ENCODE results near the gene DPEP2. TPM values are rescaled to one million over a fixed set of nuclear protein-coding genes. Genes with fewer than 3 reads are reported as not detected.
"Not testable (repeated sequence)": the region's sequence is repeated elsewhere in the genome, so short reads cannot be mapped to it uniquely, and the experiment has no call there.

The DPEP2 gene
- total and polyA plus RNA-seq, 2 donors = 5.6 to 19.0 TPM

GRCh38 chr16:67986949-67987348, 12.3 kb downstream of the DPEP2 start:
- H3K27me3 ChIP-seq (ENCODE audit: control insufficient read depth in 2 of 2, insufficient read depth in 1 of 2, low read length in 1 of 2) = no peaks in the 10 kb centered on the region
- DNase-seq (ENCODE audit: low read depth in 6 of 9, low spot score in 9 of 9) = no peak
- peaks cover 7 to 19% of the 10 kb centered on the region in 2 donors for H3K4me1 ChIP-seq (ENCODE audit: control insufficient read depth in 2 of 2, insufficient read depth in 2 of 2, low read length in 2 of 2)
- no peak overlapping the region for H3K27ac ChIP-seq (ENCODE audit: low read depth in 1 of 2, low read length in 1 of 2)
- H3K4me3 ChIP-seq (ENCODE audit: low read length in 2 of 2) = no peak overlapping the region
- H3K9me3 ChIP-seq (ENCODE audit: control insufficient read depth in 2 of 2, insufficient read depth in 1 of 2, low read length in 1 of 2) = peaks cover 0 to 4% of the 10 kb centered on the region in 2 donors
- WGBS = 95% methylated on average over 5 of the region's 5 CpGs
- no peaks in the 10 kb centered on the region for H3K36me3 ChIP-seq (ENCODE audit: control insufficient read depth in 2 of 2, insufficient read depth in 2 of 2, low read length in 1 of 2)

- Histone ChIP-seq H3K27ac (ENCODE audit: low read depth in 1 of 2, low read length in 1 of 2) (no peak overlapping the region), H3K4me1 (ENCODE audit: control insufficient read depth in 2 of 2, insufficient read depth in 2 of 2, low read length in 2 of 2) (peaks cover 7 to 19% of the 10 kb centered on the region in 2 donors), H3K4me3 (ENCODE audit: low read length in 2 of 2) (no peak overlapping the region), H3K36me3 (ENCODE audit: control insufficient read depth in 2 of 2, insufficient read depth in 2 of 2, low read length in 1 of 2) (no peaks in the 10 kb centered on the region), H3K27me3 (ENCODE audit: control insufficient read depth in 2 of 2, insufficient read depth in 1 of 2, low read length in 1 of 2) (peaks cover 0 to 11% of the 10 kb centered on the region in 2 donors), H3K9me3 (ENCODE audit: control insufficient read depth in 2 of 2, insufficient read depth in 1 of 2, low read length in 1 of 2) (peaks cover 0 to 4% of the 10 kb centered on the region in 2 donors)
- 98% methylated on average over 49 of the region's 49 CpGs for WGBS
- DNase-seq (ENCODE audit: low read depth in 6 of 9, low spot score in 9 of 9) = no peak
Measured at GRCh38 chr16:67982011-67982696, 17.1 kb downstream of the DPEP2 start.

- Histone ChIP-seq H3K4me3 (ENCODE audit: low read length in 2 of 2) (no peak within 1 kb of the TSS), H3K4me1 (ENCODE audit: control insufficient read depth in 2 of 2, insufficient read depth in 2 of 2, low read length in 2 of 2) (peaks cover 7 to 24% of the 10 kb centered on the region in 2 donors), H3K27me3 (ENCODE audit: control insufficient read depth in 2 of 2, insufficient read depth in 1 of 2, low read length in 1 of 2) (peaks cover 0 to 17% of the 10 kb centered on the region in 2 donors), H3K9me3 (ENCODE audit: control insufficient read depth in 2 of 2, insufficient read depth in 1 of 2, low read length in 1 of 2) (peaks cover 0 to 4% of the 10 kb centered on the region in 2 donors), H3K27ac (ENCODE audit: low read depth in 1 of 2, low read length in 1 of 2) (no peak within 1 kb of the TSS), H3K36me3 (ENCODE audit: control insufficient read depth in 2 of 2, insufficient read depth in 2 of 2, low read length in 1 of 2) (no peaks in the 10 kb centered on the region)
- 75% methylated on average over 62 of the region's 62 CpGs for WGBS
- DNase-seq (ENCODE audit: low read depth in 6 of 9, low spot score in 9 of 9) = peak in 1 of 9 donors; percentile 28
Measured at GRCh38 chr16:67979955-67980678, 19.2 kb downstream of the DPEP2 start, which contains the start of gene DPEP3. DPEP3 (minus strand) TSS chr16:67980499; CDS start chr16:67980380, 119 bp downstream.

GRCh38 chr16:67977469-67978227, 21.6 kb downstream of the DPEP2 start:
- no peaks in the 10 kb centered on the region for H3K36me3 ChIP-seq (ENCODE audit: control insufficient read depth in 2 of 2, insufficient read depth in 2 of 2, low read length in 1 of 2)
- no peak overlapping the region for H3K4me3 ChIP-seq (ENCODE audit: low read length in 2 of 2)
- H3K27ac ChIP-seq (ENCODE audit: low read depth in 1 of 2, low read length in 1 of 2) = no peak overlapping the region
- peaks cover 0 to 17% of the 10 kb centered on the region in 2 donors for H3K27me3 ChIP-seq (ENCODE audit: control insufficient read depth in 2 of 2, insufficient read depth in 1 of 2, low read length in 1 of 2)
- DNase-seq (ENCODE audit: low read depth in 6 of 9, low spot score in 9 of 9) = no peak
- no peaks in the 10 kb centered on the region for H3K9me3 ChIP-seq (ENCODE audit: control insufficient read depth in 2 of 2, insufficient read depth in 1 of 2, low read length in 1 of 2)
- H3K4me1 ChIP-seq (ENCODE audit: control insufficient read depth in 2 of 2, insufficient read depth in 2 of 2, low read length in 2 of 2) = peaks cover 0 to 5% of the 10 kb centered on the region in 2 donors
- WGBS = 96% methylated on average over 9 of the region's 9 CpGs

GRCh38 chr16:67977005-67977404, 22.3 kb downstream of the DPEP2 start:
- Histone ChIP-seq H3K4me1 (ENCODE audit: control insufficient read depth in 2 of 2, insufficient read depth in 2 of 2, low read length in 2 of 2) (peaks cover 0 to 5% of the 10 kb centered on the region in 2 donors), H3K36me3 (ENCODE audit: control insufficient read depth in 2 of 2, insufficient read depth in 2 of 2, low read length in 1 of 2) (no peaks in the 10 kb centered on the region), H3K27me3 (ENCODE audit: control insufficient read depth in 2 of 2, insufficient read depth in 1 of 2, low read length in 1 of 2) (peaks cover 0 to 17% of the 10 kb centered on the region in 2 donors), H3K9me3 (ENCODE audit: control insufficient read depth in 2 of 2, insufficient read depth in 1 of 2, low read length in 1 of 2) (no peaks in the 10 kb centered on the region), H3K27ac (ENCODE audit: low read depth in 1 of 2, low read length in 1 of 2) (no peak overlapping the region), H3K4me3 (ENCODE audit: low read length in 2 of 2) (no peak overlapping the region)
- 85% methylated on average over 5 of the region's 5 CpGs for WGBS
- DNase-seq (ENCODE audit: low read depth in 6 of 9, low spot score in 9 of 9) = no peak

- Histone ChIP-seq H3K9me3 (ENCODE audit: control insufficient read depth in 2 of 2, insufficient read depth in 1 of 2, low read length in 1 of 2) (no peaks in the 10 kb centered on the region), H3K36me3 (ENCODE audit: control insufficient read depth in 2 of 2, insufficient read depth in 2 of 2, low read length in 1 of 2) (no peaks in the 10 kb centered on the region), H3K27me3 (ENCODE audit: control insufficient read depth in 2 of 2, insufficient read depth in 1 of 2, low read length in 1 of 2) (peaks cover 0 to 17% of the 10 kb centered on the region in 2 donors), H3K4me1 (ENCODE audit: control insufficient read depth in 2 of 2, insufficient read depth in 2 of 2, low read length in 2 of 2) (peaks cover 0 to 5% of the 10 kb centered on the region in 2 donors), H3K27ac (ENCODE audit: low read depth in 1 of 2, low read length in 1 of 2) (no peak overlapping the region), H3K4me3 (ENCODE audit: low read length in 2 of 2) (no peak overlapping the region)
- no peak for DNase-seq (ENCODE audit: low read depth in 6 of 9, low spot score in 9 of 9)
- 97% methylated on average over 2 of the region's 2 CpGs for WGBS
Measured at GRCh38 chr16:67976205-67976604, 23.1 kb downstream of the DPEP2 start.

- no peak overlapping the region for H3K4me3 ChIP-seq (ENCODE audit: low read length in 2 of 2)
- no peak overlapping the region for H3K27ac ChIP-seq (ENCODE audit: low read depth in 1 of 2, low read length in 1 of 2)
- H3K4me1 ChIP-seq (ENCODE audit: control insufficient read depth in 2 of 2, insufficient read depth in 2 of 2, low read length in 2 of 2) = peaks cover 0 to 5% of the 10 kb centered on the region in 2 donors
- H3K27me3 ChIP-seq (ENCODE audit: control insufficient read depth in 2 of 2, insufficient read depth in 1 of 2, low read length in 1 of 2) = peaks cover 0 to 16% of the 10 kb centered on the region in 2 donors
- no peak for DNase-seq (ENCODE audit: low read depth in 6 of 9, low spot score in 9 of 9)
- WGBS = 85% methylated on average over 14 of the region's 14 CpGs
- H3K9me3 ChIP-seq (ENCODE audit: control insufficient read depth in 2 of 2, insufficient read depth in 1 of 2, low read length in 1 of 2) = no peaks in the 10 kb centered on the region
- H3K36me3 ChIP-seq (ENCODE audit: control insufficient read depth in 2 of 2, insufficient read depth in 2 of 2, low read length in 1 of 2) = no peaks in the 10 kb centered on the region
Measured at GRCh38 chr16:67975321-67976105, 23.8 kb downstream of the DPEP2 start.

- WGBS = 98% methylated on average over 7 of the region's 7 CpGs
- H3K4me1 ChIP-seq (ENCODE audit: control insufficient read depth in 2 of 2, insufficient read depth in 2 of 2, low read length in 2 of 2) = peaks cover 8 to 18% of the 10 kb centered on the region in 2 donors
Measured at GRCh38 chr16:67972285-67972684, 27.0 kb downstream of the DPEP2 start.

More at GRCh38 chr16:67972285-67972684, 27.0 kb downstream of the DPEP2 start:
- not testable (repeated sequence) for H3K4me3 ChIP-seq (ENCODE audit: low read length in 2 of 2); H3K27me3 ChIP-seq (ENCODE audit: control insufficient read depth in 2 of 2, insufficient read depth in 1 of 2, low read length in 1 of 2); H3K9me3 ChIP-seq (ENCODE audit: control insufficient read depth in 2 of 2, insufficient read depth in 1 of 2, low read length in 1 of 2); DNase-seq (ENCODE audit: low read depth in 6 of 9, low spot score in 9 of 9); H3K36me3 ChIP-seq (ENCODE audit: control insufficient read depth in 2 of 2, insufficient read depth in 2 of 2, low read length in 1 of 2); H3K27ac ChIP-seq (ENCODE audit: low read depth in 1 of 2, low read length in 1 of 2)

Data from thymus (tissue), 11 donors.